CD4-positive, alpha-beta T cell treated with Interleukin-15 for 4 hours (primary cell): Measurements from ENCODE around the gene THSD7A.

Source experiments
- DNase-seq: peaks from one replicate; pipeline ENCODE4 v3.0.0-alpha.2; 2020; ENCODE audit warnings: low spot score

Gene THSD7A

GRCh38 chr7:11331128-11332102, 500.6 kb downstream of the THSD7A start:
- no peak for DNase-seq

GRCh38 chr7:11330717-11331116, 501.3 kb downstream of the THSD7A start:
- no peak for DNase-seq

- no peak for DNase-seq
Measured at GRCh38 chr7:11330208-11330607, 501.8 kb downstream of the THSD7A start.

GRCh38 chr7:11329626-11330025, 502.4 kb downstream of the THSD7A start:
- DNase-seq: no peak

GRCh38 chr7:11328309-11328708, 503.7 kb downstream of the THSD7A start:
- no peak for DNase-seq

- no peak for DNase-seq
Measured at GRCh38 chr7:11327633-11328032, 504.4 kb downstream of the THSD7A start.
